ES-I3 (cell line): ENCODE results near the gene EHMT1.
"Not testable (repeated sequence)": the region's sequence is repeated elsewhere in the genome, so short reads cannot be mapped to it uniquely, and the experiment has no call there.

ENCODE experiments used
- H3K36me3 ChIP-seq: 2 replicates; pipeline ENCODE4 v1.6.1; 2013; ENCODE audit warnings: mild to moderate bottlenecking, low read length, control low read depth, moderate library complexity; ENCODE audit not compliant: insufficient read depth
- H3K4me1 ChIP-seq: 2 replicates; pipeline ENCODE4 v1.6.1; 2013; ENCODE audit warnings: mild to moderate bottlenecking, control low read depth, low read length; ENCODE audit not compliant: insufficient read depth
- H3K9ac ChIP-seq: 2 replicates; pipeline ENCODE4 v1.6.1; 2013; ENCODE audit warnings: low read depth, mild to moderate bottlenecking, low read length, moderate library complexity
- H3K9me3 ChIP-seq: 2 replicates; pipeline ENCODE4 v1.6.1; 2013; ENCODE audit warnings: mild to moderate bottlenecking, low read length, moderate library complexity; ENCODE audit not compliant: control insufficient read depth, insufficient read depth

The EHMT1 gene

GRCh38 chr9:137797206-137798120 lies 178.7 kb downstream of the EHMT1 start:
- H3K9me3 ChIP-seq: no peaks in the 10 kb centered on the region
- no peaks in the 10 kb centered on the region for H3K4me1 ChIP-seq
- H3K9ac ChIP-seq: no peak overlapping the region
- peaks cover 20% of the 10 kb centered on the region; the same call in 1 of the 2 replicates for H3K36me3 ChIP-seq

- H3K36me3 ChIP-seq: peaks cover 25% of the 10 kb centered on the region
- no peaks in the 10 kb centered on the region for H3K4me1 ChIP-seq
- no peaks in the 10 kb centered on the region for H3K9me3 ChIP-seq
- H3K9ac ChIP-seq: no peak overlapping the region
These were observed 179.3 kb downstream of the EHMT1 start for GRCh38 chr9:137798142-137798541.

DNA sequence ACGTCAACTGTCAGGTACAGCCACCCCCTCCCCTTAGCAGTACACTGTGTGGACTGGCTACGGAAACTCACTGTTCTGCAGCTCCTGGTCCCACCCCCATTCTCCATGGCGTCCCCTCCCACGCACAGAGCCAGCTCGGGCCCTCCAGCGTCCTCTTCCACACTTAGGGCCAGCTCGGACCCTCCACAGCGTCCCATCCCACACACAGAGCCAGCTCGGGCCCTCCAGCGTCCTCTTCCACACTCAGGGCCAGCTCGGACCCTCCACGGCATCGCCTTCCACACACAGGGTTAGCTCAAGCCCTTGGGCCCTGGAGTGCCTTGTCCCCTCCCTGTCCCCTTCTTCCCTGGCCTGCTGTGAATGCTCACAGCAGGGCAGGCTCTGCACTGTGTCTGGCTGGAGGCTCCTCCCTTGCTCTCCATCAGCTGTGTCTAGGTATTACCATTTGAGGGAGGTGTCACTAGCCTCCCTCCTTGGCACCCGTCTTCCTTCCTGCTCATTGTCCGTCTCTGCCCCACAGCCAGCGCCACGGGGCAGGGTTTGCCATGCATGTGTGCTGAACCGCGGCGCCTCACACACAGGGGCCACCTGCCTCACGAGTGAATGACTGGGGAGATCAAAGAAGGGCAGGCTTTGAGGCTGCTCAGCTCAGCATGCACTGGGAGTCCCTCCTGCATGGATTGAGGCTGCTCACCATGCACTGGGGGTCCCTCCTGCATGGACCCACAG lies 180.3 kb downstream of the EHMT1 start:
- H3K36me3 ChIP-seq: peaks cover 23% of the 10 kb centered on the region
- H3K9ac ChIP-seq: no peak overlapping the region
- H3K4me1 ChIP-seq: no peaks in the 10 kb centered on the region
- H3K9me3 ChIP-seq: no peaks in the 10 kb centered on the region

GRCh38 chr9:137799630-137799983 lies 180.8 kb downstream of the EHMT1 start:
- H3K4me1 ChIP-seq: no peaks in the 10 kb centered on the region
- H3K9ac ChIP-seq: no peak overlapping the region
- H3K36me3 ChIP-seq: peaks cover 23% of the 10 kb centered on the region
- H3K9me3 ChIP-seq: no peaks in the 10 kb centered on the region

GRCh38 chr9:137800196-137801022 lies 181.6 kb downstream of the EHMT1 start:
- Histone ChIP-seq H3K9ac (no peak overlapping the region), H3K9me3 (no peaks in the 10 kb centered on the region), H3K4me1 (no peaks in the 10 kb centered on the region), H3K36me3 (peaks cover 17% of the 10 kb centered on the region)

GRCh38 chr9:137801023-137801319 lies 182.2 kb downstream of the EHMT1 start:
- H3K4me1 ChIP-seq: no peaks in the 10 kb centered on the region
- H3K36me3 ChIP-seq: peaks cover 14% of the 10 kb centered on the region
- H3K9ac ChIP-seq: no peak overlapping the region
- no peaks in the 10 kb centered on the region for H3K9me3 ChIP-seq

GRCh38 chr9:137802021-137802420 lies 183.2 kb downstream of the EHMT1 start:
- H3K9me3 ChIP-seq: no peaks in the 10 kb centered on the region
- H3K36me3 ChIP-seq: peaks cover 14% of the 10 kb centered on the region
- H3K4me1 ChIP-seq: no peaks in the 10 kb centered on the region
- no peak overlapping the region for H3K9ac ChIP-seq

GRCh38 chr9:137802521-137803243 lies 183.9 kb downstream of the EHMT1 start:
- H3K36me3 ChIP-seq: peaks cover 15% of the 10 kb centered on the region
- no peaks in the 10 kb centered on the region for H3K9me3 ChIP-seq
- H3K4me1 ChIP-seq: no peaks in the 10 kb centered on the region
- no peak overlapping the region for H3K9ac ChIP-seq

DNA sequence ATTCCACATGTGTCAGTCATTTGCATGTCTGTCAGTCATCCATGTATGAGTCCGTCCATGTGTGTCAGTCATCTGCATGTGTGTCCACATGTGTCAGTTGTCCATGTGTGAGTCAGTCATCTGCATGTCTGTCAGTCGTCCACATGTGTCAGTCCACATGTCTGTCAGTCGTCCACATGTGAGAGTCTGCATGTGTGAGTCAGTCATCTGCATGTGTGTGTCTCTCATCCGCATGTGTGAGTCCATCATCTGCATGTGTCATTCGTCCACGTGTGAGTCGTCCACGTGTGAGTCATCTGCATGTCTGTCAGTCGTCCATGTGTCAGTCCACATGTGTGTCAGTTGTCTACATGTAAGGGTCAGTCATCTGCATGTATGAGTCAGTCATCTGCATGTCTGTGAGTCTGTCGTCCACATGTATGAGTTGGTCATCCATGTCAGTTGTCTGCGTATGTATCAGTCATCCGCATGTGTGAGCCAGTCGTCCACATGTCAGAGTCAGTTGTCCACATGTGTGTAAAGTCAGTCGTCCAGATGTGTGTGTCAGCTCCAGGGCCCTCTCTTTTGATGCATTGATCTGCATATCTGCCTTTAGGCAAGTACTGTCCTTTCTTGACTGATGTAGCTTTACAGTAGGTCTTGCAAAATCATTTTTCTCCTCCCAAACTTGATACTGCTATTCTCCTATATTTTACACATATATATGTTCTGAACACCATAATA lies 186.3 kb downstream of the EHMT1 start:
- peaks cover 14% of the 10 kb centered on the region for H3K36me3 ChIP-seq
- H3K9me3 ChIP-seq: no peaks in the 10 kb centered on the region
- H3K9ac ChIP-seq: no peak overlapping the region
- H3K4me1 ChIP-seq: no peaks in the 10 kb centered on the region

GRCh38 chr9:137807721-137808703 lies 189.2 kb downstream of the EHMT1 start:
- H3K36me3 ChIP-seq: peaks cover 10% of the 10 kb centered on the region
- H3K9ac ChIP-seq: no peak overlapping the region
- H3K4me1 ChIP-seq: no peaks in the 10 kb centered on the region
- H3K9me3 ChIP-seq: no peaks in the 10 kb centered on the region

- H3K36me3 ChIP-seq: peaks cover 5% of the 10 kb centered on the region; the same call in 1 of the 2 replicates
- H3K9me3 ChIP-seq: no peaks in the 10 kb centered on the region
These were observed 190.3 kb downstream of the EHMT1 start for GRCh38 chr9:137809040-137809576.

GRCh38 chr9:137809726-137810450 lies 191.1 kb downstream of the EHMT1 start:
- H3K4me1 ChIP-seq, H3K9me3 ChIP-seq, H3K36me3 ChIP-seq, H3K9ac ChIP-seq: not testable (repeated sequence)

More at GRCh38 chr9:137809040-137809576, 190.3 kb downstream of the EHMT1 start:
- Histone ChIP-seq H3K4me1 (no peaks in the 10 kb centered on the region), H3K9ac (no peak overlapping the region)
